ENCODE data around the gene CTSZ.

DNA sequence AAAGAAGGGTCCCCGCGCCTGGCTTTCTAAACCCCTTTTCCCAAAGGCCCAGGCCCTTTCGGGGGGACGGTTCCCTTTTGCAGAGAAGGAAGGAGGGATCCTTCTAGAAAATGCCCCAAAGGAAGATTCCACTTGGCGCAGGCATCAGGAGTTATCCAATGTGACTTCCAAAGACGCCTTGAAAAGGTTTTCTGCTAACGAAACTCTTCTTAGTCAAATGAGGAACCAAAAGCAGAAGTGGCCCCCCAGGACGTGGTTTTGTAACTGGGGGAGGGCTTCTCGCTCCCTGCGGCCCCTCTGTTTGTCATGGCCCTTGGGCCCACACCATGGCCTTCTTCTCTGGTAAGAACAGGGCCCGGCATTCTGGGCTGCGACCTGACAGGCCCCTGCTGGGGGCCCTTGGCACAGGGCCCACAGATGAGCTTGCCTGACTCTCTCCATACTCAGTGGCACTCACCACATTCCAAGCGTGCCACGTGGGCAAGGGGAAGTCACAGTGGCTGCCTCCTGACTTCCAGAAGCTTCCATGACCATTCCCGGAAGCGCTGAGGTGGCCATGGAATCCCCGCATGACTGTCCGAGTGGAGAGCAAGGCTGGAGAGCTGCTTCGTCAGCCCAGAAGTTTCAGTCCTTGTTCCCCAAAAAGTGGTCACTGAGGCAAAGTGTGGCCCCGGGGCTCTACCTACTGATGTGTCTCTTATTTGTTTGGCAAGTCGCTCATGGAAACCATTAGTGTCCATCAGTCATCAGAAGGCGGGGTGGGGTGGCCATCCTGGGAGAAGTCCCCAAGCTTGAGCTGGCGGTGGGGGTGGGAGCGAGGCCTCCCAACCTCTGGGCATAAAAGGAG lies 834 bp upstream of the CTSZ start:
- TF ChIP-seq EZH2 (IDR thresholded peaks at IDR 0.05; ENCODE audit: insufficient read depth, poor library complexity, severe bottlenecking) = no peak
- no peak for TF ChIP-seq EZH2phosphoT487 (IDR thresholded peaks at IDR 0.05; ENCODE audit: insufficient read depth, low read depth)
